Measurements from ENCODE around the gene WAPL. TPM values are rescaled to one million over a fixed set of nuclear protein-coding genes. Genes with fewer than 3 reads are reported as not detected.

The WAPL gene
- total and polyA plus RNA-seq, 2 of the 8 experiments (the other 6 are each of a cell fraction or from before 2014, with no cell fraction given), result 12.8 to 48.1 TPM

DNA sequence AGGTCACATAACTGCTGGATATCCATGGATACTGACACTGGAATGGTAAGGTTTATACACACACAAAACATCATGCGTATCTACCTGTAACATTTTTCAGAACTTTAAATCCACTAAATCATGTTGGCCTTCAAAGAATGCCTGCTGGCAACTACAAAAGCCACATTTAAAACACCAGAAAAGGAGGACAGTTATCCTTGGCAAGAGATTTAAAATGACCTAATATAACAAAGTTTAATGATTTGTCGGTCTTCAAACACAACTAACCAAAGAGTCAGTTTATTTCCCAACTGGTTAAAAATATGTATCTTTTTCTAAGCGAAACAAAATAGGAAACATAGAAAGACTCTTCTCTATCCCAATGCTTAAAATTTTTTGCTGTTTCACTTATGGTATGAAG is 24.0 kb downstream of the WAPL start:
- Histone ChIP-seq H3K9ac (replicated peaks in 1 of 4; ENCODE audit: extremely low read depth in 1 of 4, low read depth in 3 of 4, low read length in 3 of 4) (no peak overlapping the region), H4K20me1 (replicated peaks in 1 of 2; ENCODE audit: control insufficient read depth in 1 of 2, insufficient read depth in 2 of 2, low read length in 2 of 2) (peaks cover 3 to 5% of the 10 kb centered on the region in 2 experiments), H4K91ac (replicated peaks; ENCODE audit: insufficient read length, low read length) (no peak overlapping the region), H3K56ac (replicated peaks; ENCODE audit: insufficient read length, low read depth, low read length) (no peak overlapping the region), H2BK12ac (ENCODE audit: low read depth, low read length) (no peak overlapping the region), H3K36me3 (ENCODE audit: control insufficient read depth in 2 of 4, insufficient read depth in 4 of 4, low read length in 3 of 4) (peaks cover 3 to 49% (median 15%) of the 10 kb centered on the region in 4 experiments; a peak in 6 of 8 replicates), H3K27me3 (replicated peaks in 1 of 4; ENCODE audit: control insufficient read depth in 3 of 4, extremely low read depth in 1 of 4, insufficient read depth in 3 of 4, low read length in 3 of 4) (no peaks in the 10 kb centered on the region), H2BK20ac (ENCODE audit: low read length) (no peak overlapping the region), H3K79me1 (ENCODE audit: low read depth, low read length) (peaks cover 3% of the 10 kb centered on the region; the same call in 1 of the 2 replicates), H2BK120ac (replicated peaks; ENCODE audit: low read depth, low read length) (no peak overlapping the region), H3K79me2 (ENCODE audit: control insufficient read depth in 1 of 2, insufficient read depth in 2 of 2, low read length in 2 of 2) (peaks cover 7 to 74% of the 10 kb centered on the region in 2 experiments), H3K4ac (replicated peaks; ENCODE audit: insufficient read length, low read depth, low read length) (no peak overlapping the region), H2BK15ac (ENCODE audit: low read length) (no peak overlapping the region), H4K5ac (ENCODE audit: insufficient read length, low read depth, low read length) (no peak overlapping the region), H4K8ac (ENCODE audit: extremely low read depth, insufficient read depth, low read length) (no peak overlapping the region), H3K23me2 (ENCODE audit: low read depth, low read length) (no peaks in the 10 kb centered on the region), H2AK5ac (ENCODE audit: low read depth, low read length) (no peak overlapping the region), H3K4me1 (replicated peaks in 1 of 4; ENCODE audit: control insufficient read depth in 3 of 4, insufficient read depth in 4 of 4, low read length in 3 of 4) (no peaks in the 10 kb centered on the region), H3K4me2 (ENCODE audit: insufficient read depth in 1 of 2, low read depth in 2 of 2, low read length in 2 of 2) (no peak overlapping the region), H3K4me3 (ENCODE audit: extremely low read depth in 1 of 4, insufficient read depth in 2 of 4, low read depth in 3 of 4, low read length in 4 of 4) (no peak overlapping the region), H3K14ac (ENCODE audit: insufficient read length) (no peak overlapping the region), H3K23ac (ENCODE audit: insufficient read length) (no peak overlapping the region), H2AFZ (ENCODE audit: low read length) (no peak overlapping the region), H2BK5ac (ENCODE audit: low read depth, low read length) (no peak overlapping the region), H3K27ac (ENCODE audit: low read depth, low read length) (no peak overlapping the region), H3K9me3 (ENCODE audit: insufficient read depth in 2 of 2, low read depth in 1 of 2, low read length in 1 of 2) (no peaks in the 10 kb centered on the region), H3K18ac (ENCODE audit: extremely low read depth, low read length) (no peak overlapping the region)
- 97% methylated on average over 3 of the region's 3 CpGs; no CpG with 5 or more reads in 1 of the 2 experiments for WGBS, 2 experiments (ENCODE audit: extremely low coverage in 1 of 2, insufficient coverage in 1 of 2, insufficient read length in 1 of 2, insufficient replicate concordance in 2 of 2, low coverage in 1 of 2, low lambda C conversion rate in 2 of 2, missing lambda C conversion rate in 1 of 2)
- POLR2A ChIA-PET (ENCODE audit: partially characterized antibody), result interaction anchor here (0.7 kb wide), 1 partner anchor 105 kb away, joined by 3 read pairs; no protein-coding TSS in a partner anchor
- CTCF ChIA-PET (ENCODE audit: partially characterized antibody), result no interaction called here
- FAIRE-seq (no peak), DNase-seq (ENCODE audit: low read depth in 1 of 2, low spot score in 2 of 2) (no peak)
- TF ChIP-seq SIN3A (conservative IDR thresholded peaks at IDR 0.05 in 1 of 2, IDR thresholded peaks at IDR 0.05 in 1 of 2; ENCODE audit: low read depth in 1 of 2, low read length in 2 of 2), result no peak
- TF ChIP-seq HDAC2 (IDR thresholded peaks at IDR 0.05; ENCODE audit: borderline replicate concordance in 1 of 2, low read depth in 2 of 2, low read length in 2 of 2), result no peak
- no peak for TF ChIP-seq ASH2L (IDR thresholded peaks at IDR 0.05; ENCODE audit: low read length)
- TF ChIP-seq GTF2F1 (IDR thresholded peaks at IDR 0.05; ENCODE audit: borderline replicate concordance, low read depth, low read length), result no peak
- no peak for TF ChIP-seq TCF12 (IDR thresholded peaks at IDR 0.05; ENCODE audit: low read depth, low read length)
- TF ChIP-seq SP4 (IDR thresholded peaks at IDR 0.05; ENCODE audit: low read length), result no peak
- no peak for TF ChIP-seq GABPA (IDR thresholded peaks at IDR 0.05; ENCODE audit: borderline replicate concordance, insufficient read depth, low read length)
- TF ChIP-seq TAF7 (optimal IDR thresholded peaks at IDR 0.05; ENCODE audit: borderline replicate concordance, low read depth, low read length), result no peak
- TF ChIP-seq, protein P1, sequence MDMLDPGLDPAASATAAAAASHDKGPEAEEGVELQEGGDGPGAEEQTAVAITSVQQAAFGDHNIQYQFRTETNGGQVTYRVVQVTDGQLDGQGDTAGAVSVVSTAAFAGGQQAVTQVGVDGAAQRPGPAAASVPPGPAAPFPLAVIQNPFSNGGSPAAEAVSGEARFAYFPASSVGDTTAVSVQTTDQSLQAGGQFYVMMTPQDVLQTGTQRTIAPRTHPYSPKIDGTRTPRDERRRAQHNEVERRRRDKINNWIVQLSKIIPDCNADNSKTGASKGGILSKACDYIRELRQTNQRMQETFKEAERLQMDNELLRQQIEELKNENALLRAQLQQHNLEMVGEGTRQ (IDR thresholded peaks at IDR 0.05; ENCODE audit: low read length), result no peak
- no peak for TF ChIP-seq KDM4A (IDR thresholded peaks at IDR 0.05; ENCODE audit: low read depth, low read length, severe bottlenecking)
- no peak for TF ChIP-seq JUND (IDR thresholded peaks at IDR 0.05; ENCODE audit: low read length)
- TF ChIP-seq, protein P2, sequence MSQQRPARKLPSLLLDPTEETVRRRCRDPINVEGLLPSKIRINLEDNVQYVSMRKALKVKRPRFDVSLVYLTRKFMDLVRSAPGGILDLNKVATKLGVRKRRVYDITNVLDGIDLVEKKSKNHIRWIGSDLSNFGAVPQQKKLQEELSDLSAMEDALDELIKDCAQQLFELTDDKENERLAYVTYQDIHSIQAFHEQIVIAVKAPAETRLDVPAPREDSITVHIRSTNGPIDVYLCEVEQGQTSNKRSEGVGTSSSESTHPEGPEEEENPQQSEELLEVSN (IDR thresholded peaks at IDR 0.05), result no peak

All from H1 (cell line).